OCI-LY3 (cell line): Measurements from ENCODE around the gene CCBE1.

Experiments used
- H2AFZ ChIP-seq: fragments of 200-600, 300-600 bp; shearing (Covaris generic); 2 replicates; pipeline ENCODE4 v1.6.0; 2014; ENCODE audit warnings: antibody characterized with exemption, low read depth, low read length
- H3K27ac ChIP-seq: fragments of 200-600, 300-600 bp; sonication (generic); 2 replicates; pipeline ENCODE4 v1.5.1; 2014; ENCODE audit warnings: mild to moderate bottlenecking, low read length, moderate library complexity, mixed read lengths
- H3K27me3 ChIP-seq: fragments of 200-600, 300-600 bp; sonication (generic); 2 replicates; pipeline ENCODE4 v1.6.1; 2014; ENCODE audit warnings: low read depth, low read length, mixed read lengths
- H3K36me3 ChIP-seq: fragments of 200-600, 300-600 bp; sonication (generic); replicated peaks from 2 replicates; pipeline ENCODE3; 2014; ENCODE audit warnings: low read depth, low read length, mixed read lengths
- H3K4me1 ChIP-seq: fragments of 300-600, 200-600 bp; sonication (generic); 2 replicates; pipeline ENCODE4 v1.6.1; 2014; ENCODE audit warnings: low read length, mixed read lengths
- H3K4me2 ChIP-seq: fragments of 200-600, 300-600 bp; sonication (generic); 2 replicates; pipeline ENCODE4 v1.6.1; 2014; ENCODE audit warnings: low read length, mixed read lengths
- H3K4me3 ChIP-seq: fragments of 300-600, 200-600 bp; sonication (generic); 2 replicates; pipeline ENCODE4 v1.5.1; 2014; ENCODE audit warnings: antibody characterized with exemption, mild to moderate bottlenecking, low read length, moderate library complexity
- H3K79me2 ChIP-seq: fragments of 300-600, 200-600 bp; shearing (Covaris generic); 2 replicates; pipeline ENCODE4 v1.6.1; 2014; ENCODE audit warnings: mild to moderate bottlenecking, low read length, mixed read lengths
- H3K9ac ChIP-seq: fragments of 300-600, 200-600 bp; shearing (Covaris generic); 2 replicates; pipeline ENCODE4 v1.6.0; 2014; ENCODE audit warnings: mild to moderate bottlenecking, low read length, moderate library complexity
- H3K9me3 ChIP-seq: fragments of 200-600, 300-600 bp; shearing (Covaris generic); 2 replicates; pipeline ENCODE4 v1.6.1; 2014; ENCODE audit warnings: low read length, mixed read lengths; ENCODE audit not compliant: insufficient read depth
- H4K20me1 ChIP-seq: fragments of 200-600, 300-600 bp; sonication (generic); 2 replicates; pipeline ENCODE4 v1.6.1; 2016; ENCODE audit warnings: low read length, mixed read lengths; ENCODE audit not compliant: insufficient read depth
- EZH2phosphoT487 ChIP-seq: fragments of 200-600 bp; shearing (Covaris generic); IDR thresholded peaks from 2 replicates; pipeline ENCODE4 v1.6.1; 2018; ENCODE audit warnings: antibody characterized with exemption, mixed run types, low read depth
- TF ChIP-seq, protein P1 (sequence below): fragments of 200-600, 300-600 bp; sonication (generic); IDR thresholded peaks from 2 replicates; pipeline ENCODE4 v1.5.1; 2014; ENCODE audit warnings: antibody characterized with exemption, low read length, low read depth

The CCBE1 gene

DNA sequence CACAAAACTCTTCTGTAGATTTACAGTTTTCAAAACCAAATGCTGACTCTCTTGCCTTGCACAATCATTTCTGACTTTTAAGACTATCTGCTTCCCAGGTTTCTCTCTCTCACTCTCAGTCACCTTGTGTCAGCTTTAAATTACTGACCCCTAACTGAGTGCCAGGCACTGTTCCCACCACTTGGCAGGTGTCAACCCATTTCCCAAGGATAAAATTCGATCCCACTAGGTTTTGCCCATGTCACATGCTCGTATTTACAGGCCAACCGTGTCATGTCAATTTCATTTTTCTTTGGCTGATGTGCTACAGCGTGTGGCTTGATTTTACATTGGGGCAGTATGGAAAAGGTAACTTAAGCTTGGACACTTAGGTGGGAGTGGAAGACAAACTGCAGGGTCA, 312.0 kb downstream of the CCBE1 start:
- H3K4me1 ChIP-seq: no peaks in the 10 kb centered on the region
- no peaks in the 10 kb centered on the region for H3K9me3 ChIP-seq
- H3K27ac ChIP-seq: no peak overlapping the region
- no peak overlapping the region for H2AFZ ChIP-seq
- no peaks in the 10 kb centered on the region for H4K20me1 ChIP-seq
- H3K27me3 ChIP-seq: peaks cover 11% of the 10 kb centered on the region; the same call in 1 of the 2 replicates
- H3K36me3 ChIP-seq: no peaks in the 10 kb centered on the region
- H3K79me2 ChIP-seq: no peaks in the 10 kb centered on the region
- no peak overlapping the region for H3K9ac ChIP-seq
- no peak overlapping the region for H3K4me3 ChIP-seq
- no peak for TF ChIP-seq EZH2phosphoT487
- TF ChIP-seq, protein P1, sequence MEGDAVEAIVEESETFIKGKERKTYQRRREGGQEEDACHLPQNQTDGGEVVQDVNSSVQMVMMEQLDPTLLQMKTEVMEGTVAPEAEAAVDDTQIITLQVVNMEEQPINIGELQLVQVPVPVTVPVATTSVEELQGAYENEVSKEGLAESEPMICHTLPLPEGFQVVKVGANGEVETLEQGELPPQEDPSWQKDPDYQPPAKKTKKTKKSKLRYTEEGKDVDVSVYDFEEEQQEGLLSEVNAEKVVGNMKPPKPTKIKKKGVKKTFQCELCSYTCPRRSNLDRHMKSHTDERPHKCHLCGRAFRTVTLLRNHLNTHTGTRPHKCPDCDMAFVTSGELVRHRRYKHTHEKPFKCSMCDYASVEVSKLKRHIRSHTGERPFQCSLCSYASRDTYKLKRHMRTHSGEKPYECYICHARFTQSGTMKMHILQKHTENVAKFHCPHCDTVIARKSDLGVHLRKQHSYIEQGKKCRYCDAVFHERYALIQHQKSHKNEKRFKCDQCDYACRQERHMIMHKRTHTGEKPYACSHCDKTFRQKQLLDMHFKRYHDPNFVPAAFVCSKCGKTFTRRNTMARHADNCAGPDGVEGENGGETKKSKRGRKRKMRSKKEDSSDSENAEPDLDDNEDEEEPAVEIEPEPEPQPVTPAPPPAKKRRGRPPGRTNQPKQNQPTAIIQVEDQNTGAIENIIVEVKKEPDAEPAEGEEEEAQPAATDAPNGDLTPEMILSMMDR: no peak
- no peak overlapping the region for H3K4me2 ChIP-seq

DNA sequence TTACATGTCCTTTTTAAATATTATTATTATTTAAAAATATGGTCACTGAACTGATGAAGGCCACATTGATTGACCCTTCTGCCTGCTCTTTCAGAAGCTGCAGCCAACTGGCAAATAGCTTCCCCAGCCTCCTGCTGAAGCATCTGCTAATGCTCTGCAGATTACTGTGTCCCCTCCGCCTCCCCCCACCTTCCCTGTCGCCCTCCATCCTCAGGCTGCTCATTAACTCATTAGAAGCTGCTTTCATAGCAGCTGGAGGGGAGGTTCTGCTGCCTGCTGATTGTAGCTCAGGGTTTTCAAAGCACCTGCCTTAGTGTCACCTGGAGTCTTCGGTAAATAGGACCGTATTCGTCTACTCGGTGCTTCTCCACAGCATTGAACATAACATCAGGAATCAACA, 313.4 kb downstream of the CCBE1 start:
- H3K4me2 ChIP-seq: no peak overlapping the region
- H4K20me1 ChIP-seq: no peaks in the 10 kb centered on the region
- peaks cover 24% of the 10 kb centered on the region for H3K27me3 ChIP-seq
- H3K36me3 ChIP-seq: no peaks in the 10 kb centered on the region
- no peaks in the 10 kb centered on the region for H3K9me3 ChIP-seq
- H3K9ac ChIP-seq: no peak overlapping the region
- no peaks in the 10 kb centered on the region for H3K79me2 ChIP-seq
- H3K4me1 ChIP-seq: no peaks in the 10 kb centered on the region
- H3K27ac ChIP-seq: no peak overlapping the region
- no peak overlapping the region for H3K4me3 ChIP-seq
- H2AFZ ChIP-seq: no peak overlapping the region
- TF ChIP-seq, protein P1: no peak
- no peak for TF ChIP-seq EZH2phosphoT487

DNA sequence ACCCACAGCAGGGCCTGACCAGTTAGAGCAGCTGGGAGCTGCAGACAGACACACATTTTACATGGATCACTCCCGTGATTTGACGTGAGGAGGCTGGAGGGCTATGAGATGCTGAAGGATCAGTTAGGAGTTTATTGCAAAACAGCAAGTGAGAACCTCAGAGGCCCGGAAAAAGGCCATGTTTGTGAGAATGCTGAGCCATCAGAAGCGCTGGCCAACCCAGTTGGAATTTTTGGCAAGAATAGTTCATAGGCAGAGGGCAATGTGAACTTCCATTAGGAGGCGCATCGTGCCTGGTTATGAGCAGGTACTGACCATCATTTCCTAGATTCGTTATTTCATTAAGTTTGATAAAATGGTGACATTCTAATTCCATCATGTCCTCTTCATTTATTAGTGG, 314.8 kb downstream of the CCBE1 start:
- TF ChIP-seq EZH2phosphoT487: no peak
- TF ChIP-seq, protein P1: no peak
- Histone ChIP-seq H3K4me1 (no peaks in the 10 kb centered on the region), H3K4me3 (no peak overlapping the region), H2AFZ (no peak overlapping the region), H3K9me3 (no peaks in the 10 kb centered on the region), H3K27ac (no peak overlapping the region), H3K4me2 (no peak overlapping the region), H3K36me3 (no peaks in the 10 kb centered on the region), H3K9ac (no peak overlapping the region), H4K20me1 (no peaks in the 10 kb centered on the region), H3K27me3 (peaks cover 38% of the 10 kb centered on the region), H3K79me2 (no peaks in the 10 kb centered on the region)

DNA sequence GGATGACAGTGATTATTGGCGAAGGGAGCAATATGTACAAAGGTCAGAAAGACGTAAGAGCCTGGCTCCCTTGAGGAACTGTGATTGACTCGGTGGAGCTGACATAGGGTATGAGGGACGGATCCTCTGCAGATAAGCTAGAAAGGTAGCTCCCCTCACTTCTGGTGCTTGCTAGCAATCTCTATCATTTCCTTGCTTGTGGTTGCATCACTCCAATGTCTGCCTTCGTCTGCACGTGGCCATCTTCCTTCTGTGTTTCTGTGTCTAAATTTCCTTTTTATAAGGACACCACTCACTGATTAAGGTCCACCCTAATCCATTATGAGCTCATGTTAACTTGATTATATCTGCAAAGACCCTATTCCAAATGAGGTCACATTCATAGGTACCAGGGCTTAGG, 315.3 kb downstream of the CCBE1 start:
- Histone ChIP-seq H3K4me2 (no peak overlapping the region), H3K9me3 (no peaks in the 10 kb centered on the region), H3K4me1 (no peaks in the 10 kb centered on the region), H3K27me3 (peaks cover 42% of the 10 kb centered on the region), H3K36me3 (no peaks in the 10 kb centered on the region), H2AFZ (no peak overlapping the region), H3K27ac (no peak overlapping the region), H3K9ac (no peak overlapping the region), H3K4me3 (no peak overlapping the region), H3K79me2 (no peaks in the 10 kb centered on the region), H4K20me1 (no peaks in the 10 kb centered on the region)
- TF ChIP-seq, protein P1: no peak
- TF ChIP-seq EZH2phosphoT487: no peak
